SIG-M5 treated with dmso at 0.1 percent for 504 hours (cell line): Measurements from ENCODE around the gene LIPC.

Experiments used
- DNase-seq: peaks from one replicate; lab custom pipeline; 2025; ENCODE audit not compliant: unreplicated experiment; lab: John Stamatoyannopoulos, UW

Gene LIPC

DNA sequence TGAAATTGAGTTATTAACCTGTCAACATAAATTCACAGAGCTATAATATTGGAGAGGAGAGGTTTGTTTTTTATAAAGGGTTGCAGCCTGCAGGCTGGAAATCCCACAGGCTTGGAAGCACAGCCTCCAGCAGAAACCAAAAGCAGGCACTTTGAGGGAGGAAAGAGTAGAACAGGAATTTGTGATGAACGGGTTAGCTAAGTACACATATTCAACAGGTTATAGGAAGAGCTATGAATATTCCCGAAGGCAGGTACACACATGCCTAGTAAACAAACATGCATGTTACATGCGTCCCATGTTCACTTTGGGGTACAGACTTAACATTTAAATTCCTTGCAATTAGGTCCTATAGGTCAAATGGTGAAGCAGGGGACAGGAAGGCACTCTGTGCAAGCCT, 25.9 kb upstream of the LIPC start:
- DNase-seq = no peak

DNA sequence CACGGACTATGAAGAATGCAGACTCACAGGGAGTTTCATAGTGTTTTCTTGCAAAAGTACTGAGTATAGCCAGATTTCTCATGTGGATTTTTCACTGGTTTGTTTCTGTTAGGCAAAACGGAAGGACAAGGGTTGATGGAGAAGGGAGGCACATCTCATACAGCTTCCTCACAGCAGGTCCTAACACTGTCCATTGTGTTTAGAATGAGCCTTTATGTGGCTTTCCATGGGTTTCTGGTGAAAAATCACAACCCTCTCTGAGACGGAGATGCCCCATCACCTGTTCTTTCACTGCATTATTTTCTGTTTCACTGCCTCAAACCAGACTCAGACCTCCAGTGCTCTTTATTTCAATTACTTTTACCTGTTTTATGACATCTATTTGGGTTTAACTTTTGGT, 25.0 kb upstream of the LIPC start:
- DNase-seq = no peak

DNA sequence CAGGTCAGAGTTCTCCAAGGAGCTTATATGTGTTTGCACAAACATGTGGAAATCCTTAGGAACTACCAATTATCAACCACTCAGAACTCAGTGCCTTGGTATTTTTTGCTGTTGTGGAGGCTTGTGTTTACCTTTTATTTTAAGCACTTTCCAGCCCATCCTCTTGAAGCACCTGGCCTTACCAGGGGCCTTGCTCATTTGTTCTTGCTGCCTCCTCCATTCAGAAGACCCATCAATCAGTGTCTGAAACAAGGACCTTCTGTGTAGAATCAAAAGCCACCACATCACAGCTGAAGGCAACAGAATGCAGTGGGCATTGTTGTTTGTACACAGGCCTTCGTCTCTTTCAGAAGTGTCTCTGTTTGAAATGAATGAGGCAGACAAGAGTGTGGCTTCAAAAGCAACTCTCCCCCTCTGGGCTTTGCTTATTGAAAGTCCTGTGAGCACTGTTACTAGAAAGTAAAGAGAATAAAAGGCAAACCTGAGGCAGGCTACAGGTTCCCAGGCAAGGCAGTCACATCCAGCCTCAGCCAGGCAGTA, 24.5 kb upstream of the LIPC start:
- DNase-seq = no peak

DNA sequence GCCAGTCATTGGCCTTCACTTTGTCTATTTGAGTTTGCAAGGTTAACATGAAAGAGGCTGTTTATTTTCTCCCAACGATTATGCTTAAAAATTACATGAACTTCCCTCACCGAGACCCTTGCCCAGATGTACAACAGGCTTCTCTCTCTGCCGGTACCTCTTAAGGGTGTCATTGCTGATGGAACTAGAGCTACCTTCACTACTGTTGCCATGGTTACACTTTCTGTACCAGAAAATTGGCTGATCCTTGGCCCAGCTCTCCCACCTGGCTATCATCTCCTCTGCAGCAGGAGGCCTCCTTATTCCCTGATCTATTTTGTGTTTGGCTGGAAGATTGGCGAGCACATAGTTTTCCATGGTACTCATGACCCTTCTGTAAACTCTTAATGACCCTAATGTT, 24.0 kb upstream of the LIPC start:
- DNase-seq = no peak

DNA sequence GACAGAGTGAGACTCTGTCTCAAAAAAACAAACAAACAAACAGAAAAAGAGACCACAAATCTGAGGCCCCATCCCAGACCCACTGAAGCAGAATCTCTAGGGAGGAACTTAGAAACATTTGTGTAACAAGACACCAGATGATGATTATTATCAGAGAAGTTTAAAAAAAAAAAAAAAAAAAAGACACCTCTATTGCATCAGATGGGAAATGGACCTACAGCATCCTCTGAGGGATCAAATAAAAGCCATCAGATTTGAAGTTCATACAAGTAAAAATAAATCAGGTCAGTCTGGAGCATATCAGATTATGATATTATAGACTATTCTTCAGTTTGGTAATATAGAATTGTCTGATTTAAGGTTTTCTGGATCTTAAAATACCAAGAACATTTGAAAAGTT, 21.9 kb upstream of the LIPC start:
- no peak for DNase-seq

DNA sequence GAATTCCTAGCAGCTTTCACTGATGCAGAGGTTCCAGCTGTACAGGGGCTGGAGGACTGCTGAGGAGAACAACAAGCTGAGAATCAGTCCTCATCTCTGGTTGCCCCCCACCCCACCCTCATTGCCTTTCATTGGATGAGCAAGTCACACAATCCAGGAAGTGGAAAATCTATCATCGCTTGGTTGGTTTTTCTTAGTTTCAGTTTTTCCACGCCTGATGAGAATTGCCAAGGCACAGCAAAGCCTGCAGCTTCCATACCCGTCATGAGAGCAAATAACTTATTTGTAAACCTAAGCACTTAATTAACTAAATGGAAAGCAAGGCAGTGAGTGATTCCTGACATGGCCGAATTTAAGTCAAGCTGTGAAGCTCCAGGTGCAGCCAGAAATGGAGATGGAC, 21.4 kb upstream of the LIPC start:
- DNase-seq = no peak

DNA sequence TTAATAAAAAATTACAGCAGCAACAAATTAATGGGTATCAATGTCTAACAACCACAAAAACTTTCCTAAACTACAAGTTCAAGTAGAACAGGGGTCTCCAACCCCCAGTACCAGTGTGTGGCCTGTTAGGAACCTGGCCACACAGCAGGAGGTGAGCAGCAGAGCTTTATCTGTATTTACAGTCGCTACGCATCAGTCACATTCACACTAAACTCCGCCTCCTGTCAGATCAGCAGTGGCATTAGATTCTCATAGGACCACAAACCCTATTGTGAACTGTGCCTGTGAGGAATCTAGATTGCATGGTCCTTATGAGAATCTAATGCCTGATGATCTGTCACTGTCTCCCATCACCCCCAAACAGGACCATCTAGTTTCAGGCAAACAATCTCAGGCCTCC, 18.5 kb upstream of the LIPC start:
- no peak for DNase-seq

DNA sequence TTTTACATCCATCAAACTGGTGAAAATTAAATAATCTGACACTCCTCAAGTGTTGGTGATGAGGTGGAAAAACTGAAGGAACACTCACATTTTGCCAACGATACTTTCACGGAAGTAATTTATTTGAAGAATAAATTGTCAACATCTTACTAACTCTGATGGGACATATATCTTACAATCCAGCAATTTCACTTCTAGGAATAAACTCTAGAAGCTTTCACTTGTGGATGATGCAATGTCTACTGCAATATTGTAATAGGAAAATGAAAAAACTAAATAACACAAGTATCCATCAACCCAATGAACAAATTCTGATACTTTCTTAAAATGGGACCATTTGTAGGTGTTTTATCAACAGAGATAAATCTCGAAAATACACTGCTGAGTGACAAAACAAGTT, 16.2 kb upstream of the LIPC start:
- no peak for DNase-seq

DNA sequence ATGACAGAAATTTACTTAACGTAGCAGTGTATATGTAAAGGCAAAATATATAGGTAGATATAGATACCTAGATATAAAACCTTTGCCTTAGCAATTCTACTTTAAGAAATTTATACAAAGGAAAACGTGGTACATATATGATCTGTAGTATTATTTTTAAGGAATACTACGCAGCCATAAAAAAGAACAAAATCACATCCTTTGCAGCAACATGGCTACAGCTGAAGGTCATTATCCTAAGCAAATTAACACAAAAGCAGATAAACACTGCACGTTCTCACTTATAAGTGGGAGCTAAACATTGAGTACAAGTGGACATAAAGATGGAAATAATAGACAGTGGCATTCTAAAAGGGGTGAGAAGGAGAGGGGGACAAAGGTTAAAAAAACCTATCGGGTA, 14.8 kb upstream of the LIPC start:
- no peak for DNase-seq

DNA sequence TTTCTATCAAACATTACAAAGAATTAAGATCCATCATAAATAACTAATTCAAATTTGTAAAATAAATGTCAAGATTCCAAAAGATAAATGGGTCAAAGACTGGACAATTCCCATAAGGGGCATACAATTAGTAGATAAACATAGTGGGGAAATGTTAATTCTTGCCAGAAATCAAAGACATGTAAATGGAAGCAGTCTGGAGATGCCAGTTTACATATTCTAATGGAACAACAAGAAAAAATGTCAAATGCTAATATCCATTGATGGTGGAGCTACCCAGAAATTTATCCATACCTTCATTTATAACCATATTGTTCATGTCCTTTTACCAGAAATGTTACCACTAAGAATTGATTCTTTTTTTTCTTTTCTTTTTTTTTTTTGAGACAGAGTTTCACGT, 13.7 kb upstream of the LIPC start:
- no peak for DNase-seq

DNA sequence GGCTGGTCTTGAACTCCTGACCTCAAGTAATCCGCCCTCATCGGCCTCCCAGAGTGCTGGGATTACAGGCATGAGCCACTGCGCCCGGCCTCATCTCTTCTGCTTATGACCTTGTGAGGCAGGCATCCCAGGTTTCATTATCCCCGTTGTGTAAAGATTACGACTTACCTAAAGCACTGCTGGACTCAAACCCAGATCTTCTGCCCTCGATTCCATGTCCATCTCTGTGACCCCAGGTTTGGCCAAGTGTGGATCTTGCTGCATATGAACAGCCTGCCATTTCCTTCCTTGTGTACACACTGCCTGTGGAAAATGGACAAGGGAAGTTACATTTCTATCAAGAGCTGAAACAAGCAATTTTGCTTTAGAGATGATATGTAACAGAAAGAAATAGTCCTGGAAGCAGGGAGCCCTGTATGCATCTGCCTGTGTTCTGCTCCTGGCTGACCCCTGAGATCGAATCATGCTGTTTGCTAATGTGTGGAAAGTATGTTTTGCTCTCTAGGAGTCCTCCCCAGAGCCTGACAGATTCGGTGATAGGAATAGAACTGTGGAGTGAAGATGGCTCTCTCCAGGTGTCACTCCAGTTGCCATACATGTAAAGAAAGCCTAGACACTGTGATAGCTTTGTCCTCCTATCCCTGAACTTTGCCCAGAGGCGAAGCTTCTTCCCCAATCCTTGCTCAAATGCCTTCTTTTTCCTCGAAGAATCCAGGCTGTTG, 11.8 kb upstream of the LIPC start:
- DNase-seq = no peak

DNA sequence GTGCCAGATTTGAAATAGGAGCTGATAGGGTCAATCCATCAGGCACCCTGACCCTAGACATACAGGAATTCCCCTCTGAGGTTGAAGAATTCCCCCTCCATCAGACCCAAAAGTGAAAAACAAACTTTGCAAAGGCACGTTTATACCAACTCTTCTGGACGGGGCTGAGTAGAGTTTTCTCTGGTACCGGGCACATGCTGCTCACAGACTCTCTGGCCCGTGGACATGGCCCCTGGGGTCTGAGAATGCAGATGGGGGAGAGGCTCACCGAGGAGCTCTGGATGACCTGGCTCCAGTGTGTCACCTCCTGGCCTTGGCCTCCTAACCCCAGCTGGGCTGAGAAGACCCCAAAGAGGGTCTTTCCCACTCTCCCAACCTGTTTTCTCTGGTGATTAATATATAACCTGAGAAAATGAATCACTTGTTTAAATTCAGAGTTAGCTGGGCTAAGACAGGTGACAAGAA, 11.2 kb upstream of the LIPC start:
- DNase-seq = no peak

DNA sequence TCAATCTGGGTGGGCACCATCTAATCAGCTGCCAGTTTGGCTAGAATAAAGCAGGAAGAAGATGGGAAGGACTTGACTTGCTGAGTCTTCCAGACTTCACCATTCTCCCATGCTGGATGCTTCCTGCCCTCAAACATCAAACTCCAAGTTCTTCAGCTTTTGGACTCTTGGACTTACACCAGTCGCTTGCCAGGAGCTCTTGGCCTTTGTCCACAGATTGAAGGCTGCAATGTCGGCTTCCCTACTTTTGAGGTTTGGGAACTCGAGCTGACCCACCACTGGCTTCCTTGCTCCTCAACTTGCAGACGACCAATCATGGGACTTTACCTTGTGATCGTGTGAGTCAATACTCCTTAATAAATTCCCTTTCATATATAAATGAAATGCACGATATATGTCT, 8.6 kb upstream of the LIPC start:
- DNase-seq = no peak

DNA sequence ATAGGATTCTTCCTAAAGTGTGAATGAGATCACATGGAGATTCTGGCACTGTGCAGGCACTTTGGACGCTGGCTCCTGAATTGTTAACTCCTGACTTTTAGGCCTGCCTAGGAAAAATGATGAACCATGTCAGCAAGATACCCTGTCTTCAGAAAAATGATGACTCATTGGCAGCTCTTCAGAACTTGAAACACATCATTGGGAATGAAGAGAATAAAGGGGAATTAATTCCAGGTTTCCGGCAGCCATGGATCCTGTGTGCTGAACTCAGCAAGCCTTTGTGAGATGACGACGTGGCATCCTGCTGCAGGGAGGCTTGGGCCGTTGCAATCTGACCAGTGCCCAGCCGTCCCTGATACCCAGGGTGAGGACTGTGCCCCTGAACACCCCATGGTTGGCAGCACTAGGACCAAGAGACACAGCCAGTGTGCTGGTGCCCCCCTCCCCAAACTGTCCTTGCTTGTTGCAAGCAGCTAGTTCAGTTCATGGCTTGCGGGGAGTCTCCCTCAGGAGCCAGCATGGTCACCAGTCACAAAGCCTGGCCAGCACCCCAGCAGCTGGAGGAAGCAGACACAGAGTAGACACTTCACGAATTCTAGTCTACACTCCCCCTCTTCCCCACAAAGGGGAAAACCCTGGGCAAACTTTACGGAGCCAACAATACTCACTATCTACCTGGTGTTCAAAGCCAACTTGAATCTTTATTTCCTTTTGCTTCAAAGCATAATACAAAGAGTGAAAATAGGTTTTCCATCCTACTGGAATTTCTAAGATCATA, 7.8 kb upstream of the LIPC start:
- DNase-seq = no peak

DNA sequence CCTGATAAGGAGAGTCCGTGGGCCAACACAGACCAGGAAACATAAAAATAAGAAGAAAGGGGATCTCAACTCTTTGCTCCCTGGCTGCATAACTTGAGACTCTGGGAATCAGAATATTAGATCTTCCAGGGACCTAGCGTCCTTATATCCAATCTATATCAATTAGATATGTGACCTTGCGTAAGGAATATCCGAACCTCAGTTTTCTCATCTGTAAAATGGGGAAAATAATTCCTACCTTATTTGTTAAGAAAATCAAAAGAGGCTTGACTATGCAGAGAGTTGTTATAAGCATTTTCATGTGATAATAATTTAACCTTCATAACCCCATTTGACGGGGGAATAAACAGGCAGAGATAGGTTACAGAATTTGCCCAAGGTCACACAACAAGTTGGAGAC, 7.1 kb upstream of the LIPC start:
- DNase-seq = no peak

DNA sequence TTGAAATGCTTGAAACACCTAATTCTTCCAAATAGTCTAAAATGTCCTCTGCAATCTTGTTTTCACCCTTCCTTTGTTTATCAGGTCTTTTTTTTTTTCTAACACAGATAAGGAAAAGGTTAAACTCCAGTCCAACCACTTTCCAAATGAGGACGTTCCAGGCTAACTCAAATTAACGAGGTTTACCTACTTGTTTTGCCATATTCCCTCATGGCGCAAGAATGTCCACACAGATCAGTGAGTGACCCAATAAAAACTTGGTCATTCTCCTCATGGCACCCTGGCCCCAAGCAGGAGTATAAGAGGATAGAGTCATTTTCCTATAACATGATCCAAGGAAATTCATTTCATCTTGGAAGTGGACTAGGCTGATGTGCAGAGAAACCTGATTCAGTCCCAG, 6.6 kb upstream of the LIPC start:
- DNase-seq = no peak

DNA sequence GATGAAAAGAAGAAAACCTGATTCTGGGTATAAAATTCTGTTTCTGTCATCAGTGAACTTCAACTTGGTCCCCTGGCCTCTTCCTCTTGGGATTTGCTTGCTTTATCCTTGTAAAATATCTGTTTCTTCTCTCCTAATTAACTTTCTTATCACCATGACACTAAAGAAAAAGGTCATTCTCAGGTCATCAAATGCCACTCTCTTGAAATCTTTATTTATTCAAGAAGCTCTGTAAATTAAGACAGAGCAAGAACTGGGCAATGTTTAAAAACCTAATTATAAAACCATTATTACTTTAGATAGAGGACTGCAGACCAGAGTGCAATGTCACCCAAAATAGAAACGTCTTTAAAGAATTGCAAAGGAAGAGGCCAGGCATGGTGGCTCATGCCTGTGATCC, 6.0 kb upstream of the LIPC start:
- no peak for DNase-seq

DNA sequence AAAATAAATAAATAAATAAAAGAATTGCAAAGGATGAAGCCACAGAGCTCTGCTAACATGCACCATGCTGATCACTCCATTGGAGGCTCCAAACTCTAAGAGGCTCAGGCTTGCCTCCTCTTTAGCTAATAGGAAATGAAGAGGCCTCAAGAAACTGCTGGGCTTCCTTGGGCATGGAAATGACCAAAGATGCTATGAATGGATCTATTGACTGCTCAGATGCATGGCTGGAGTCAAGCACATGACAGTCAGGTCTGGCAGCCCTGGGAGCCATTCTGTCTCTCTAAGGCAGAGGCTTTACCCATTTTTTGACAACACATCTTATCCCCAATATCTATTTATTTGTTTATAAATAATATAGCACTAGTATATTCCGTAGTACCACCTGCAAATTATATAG, 5.3 kb upstream of the LIPC start:
- DNase-seq = no peak

DNA sequence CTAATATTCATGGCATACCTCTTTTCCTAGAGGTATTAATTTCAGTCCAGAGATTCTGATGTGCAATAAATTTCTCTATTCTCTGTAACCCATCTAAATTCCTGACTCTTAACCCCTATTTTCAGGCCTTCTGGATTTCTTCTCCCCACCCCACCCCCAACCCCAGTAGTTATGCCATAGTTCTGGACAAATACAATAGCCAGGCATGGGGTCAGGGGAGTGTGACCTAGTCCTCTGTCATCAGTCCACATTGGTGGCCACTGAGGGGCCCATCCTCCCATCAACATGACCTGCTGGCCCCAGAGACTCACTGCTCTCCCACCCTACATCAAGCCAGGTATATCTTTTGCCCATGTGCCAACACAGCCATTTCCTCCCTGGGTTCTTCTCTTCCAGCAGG, 3.8 kb upstream of the LIPC start:
- DNase-seq = no peak

DNA sequence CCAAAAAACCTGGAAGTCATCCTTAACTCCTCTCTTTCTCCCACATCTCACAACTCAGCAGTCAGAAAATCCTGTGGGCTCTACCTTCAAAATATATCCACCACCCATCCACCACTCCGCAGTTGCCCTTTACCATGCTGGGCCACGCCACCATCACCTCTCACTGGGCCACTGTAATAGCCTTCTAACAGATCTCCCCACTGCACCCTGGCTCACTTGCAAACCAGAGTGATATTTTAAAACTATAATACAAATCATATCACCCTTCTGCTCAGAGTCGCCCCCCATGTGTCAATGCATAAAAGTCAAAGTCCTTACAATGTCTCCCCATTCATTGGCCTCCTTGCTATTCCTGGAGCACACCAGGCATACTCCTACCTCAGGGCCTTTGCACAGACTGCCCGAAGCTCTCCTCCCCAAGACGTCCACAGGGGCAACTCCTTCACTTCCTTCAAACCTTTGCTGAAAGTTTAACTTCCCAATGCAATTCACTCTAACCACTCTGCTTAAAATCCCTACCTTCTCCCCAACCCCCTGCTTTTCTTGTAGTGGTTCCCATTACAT, 1.5 kb upstream of the LIPC start:
- no peak for DNase-seq

DNA sequence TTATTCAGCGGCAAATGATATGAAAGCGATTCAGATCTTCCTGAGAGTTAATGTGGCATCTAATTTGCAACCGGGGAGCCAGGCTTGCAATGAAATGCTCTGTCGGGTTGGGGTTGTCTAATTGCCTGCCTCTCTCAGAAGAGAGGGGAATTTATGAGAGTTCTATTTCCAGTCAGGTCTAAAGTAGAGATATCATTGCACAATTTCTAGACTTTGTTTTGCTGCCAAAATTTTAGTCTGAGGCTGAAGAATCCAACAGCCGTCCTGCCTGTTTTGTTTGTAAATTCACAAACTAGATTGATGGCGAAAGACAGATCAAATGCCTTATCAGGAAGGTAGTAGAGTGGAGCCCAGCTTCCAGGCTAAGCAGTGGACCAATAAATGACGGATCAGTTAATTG, 610 bp downstream of the LIPC start:
- DNase-seq = no peak
